ENCODE data around the gene RFPL3. TPM values are rescaled to one million over a fixed set of nuclear protein-coding genes. Genes with fewer than 3 reads are reported as not detected.

RFPL3 gene
- total RNA-seq, 1 donor from 2014 or later: not detected

- H3K27me3 ChIP-seq (ENCODE audit: insufficient read depth, low read length): no peaks in the 10 kb centered on the region
- H4K20me1 ChIP-seq (ENCODE audit: insufficient read depth, low read length): no peaks in the 10 kb centered on the region
- no peak overlapping the region for H3K4me3 ChIP-seq (ENCODE audit: insufficient read depth, low read depth, low read length)
- H3K9ac ChIP-seq (ENCODE audit: low read length): no peak overlapping the region
- TF ChIP-seq EZH2 (IDR thresholded peaks at IDR 0.05; ENCODE audit: insufficient read depth, low read length) (no peak), CTCF (IDR thresholded peaks at IDR 0.05; ENCODE audit: insufficient read depth, low read depth, low read length) (no peak)
- H2AFZ ChIP-seq (ENCODE audit: low read depth, low read length): no peak overlapping the region
- H3K9me3 ChIP-seq (ENCODE audit: insufficient read depth, low read depth, low read length): no peaks in the 10 kb centered on the region
- peaks cover 27% of the 10 kb centered on the region for H3K27me3 Mint-ChIP-seq (ENCODE audit: low read depth, unreplicated experiment)
- DNase-seq (ENCODE audit: low read depth) (peak; percentile 0), FAIRE-seq (no peak)
- H3K4me1 ChIP-seq (ENCODE audit: insufficient read depth, low read length): no peaks in the 10 kb centered on the region
- no peaks in the 10 kb centered on the region for H3K36me3 Mint-ChIP-seq (ENCODE audit: low read depth, unreplicated experiment)
- no peak overlapping the region for H3K4me3 Mint-ChIP-seq (ENCODE audit: unreplicated experiment)
- no peaks in the 10 kb centered on the region for H3K9me3 Mint-ChIP-seq (ENCODE audit: unreplicated experiment)
- no peak overlapping the region for H3K27ac ChIP-seq (ENCODE audit: low read depth, low read length)
- H3K27ac Mint-ChIP-seq (ENCODE audit: unreplicated experiment): no peak overlapping the region
- H3K79me2 ChIP-seq (ENCODE audit: insufficient read depth, low read length): no peaks in the 10 kb centered on the region
- no peak overlapping the region for H3K4me2 ChIP-seq (ENCODE audit: low read length)
- no peaks in the 10 kb centered on the region for H3K4me1 Mint-ChIP-seq (ENCODE audit: low read depth, unreplicated experiment)
- H3K36me3 ChIP-seq (ENCODE audit: insufficient read depth, low read length): no peaks in the 10 kb centered on the region
These were observed 22.9 kb upstream of the RFPL3 start for GRCh38 chr22:32334660-32335365.

GRCh38 chr22:32335471-32335870 is 22.2 kb upstream of the RFPL3 start:
- Histone ChIP-seq H3K27ac (ENCODE audit: low read depth, low read length) (no peak overlapping the region), H3K4me3 (ENCODE audit: insufficient read depth, low read depth, low read length) (no peak overlapping the region), H2AFZ (ENCODE audit: low read depth, low read length) (no peak overlapping the region), H3K27me3 (ENCODE audit: insufficient read depth, low read length) (no peaks in the 10 kb centered on the region), H3K9ac (ENCODE audit: low read length) (no peak overlapping the region), H4K20me1 (ENCODE audit: insufficient read depth, low read length) (no peaks in the 10 kb centered on the region), H3K9me3 (ENCODE audit: insufficient read depth, low read depth, low read length) (no peaks in the 10 kb centered on the region), H3K36me3 (ENCODE audit: insufficient read depth, low read length) (no peaks in the 10 kb centered on the region), H3K4me2 (ENCODE audit: low read length) (no peak overlapping the region), H3K79me2 (ENCODE audit: insufficient read depth, low read length) (no peaks in the 10 kb centered on the region), H3K4me1 (ENCODE audit: insufficient read depth, low read length) (no peaks in the 10 kb centered on the region)
- DNase-seq (ENCODE audit: low read depth): no peak
- Mint-ChIP-seq H3K4me3 (ENCODE audit: unreplicated experiment) (no peak overlapping the region), H3K27me3 (ENCODE audit: low read depth, unreplicated experiment) (peaks cover 34% of the 10 kb centered on the region), H3K27ac (ENCODE audit: unreplicated experiment) (no peak overlapping the region), H3K36me3 (ENCODE audit: low read depth, unreplicated experiment) (no peaks in the 10 kb centered on the region), H3K4me1 (ENCODE audit: low read depth, unreplicated experiment) (no peaks in the 10 kb centered on the region), H3K9me3 (ENCODE audit: unreplicated experiment) (peaks cover 4% of the 10 kb centered on the region)
- no peak for FAIRE-seq
- TF ChIP-seq CTCF (IDR thresholded peaks at IDR 0.05; ENCODE audit: insufficient read depth, low read depth, low read length) (no peak), EZH2 (IDR thresholded peaks at IDR 0.05; ENCODE audit: insufficient read depth, low read length) (no peak)

GRCh38 chr22:32336121-32336603 is 21.5 kb upstream of the RFPL3 start:
- DNase-seq (ENCODE audit: low read depth) (peak; percentile 3), FAIRE-seq (no peak)
- TF ChIP-seq CTCF (IDR thresholded peaks at IDR 0.05; ENCODE audit: insufficient read depth, low read depth, low read length): no peak
- no peak for TF ChIP-seq EZH2 (IDR thresholded peaks at IDR 0.05; ENCODE audit: insufficient read depth, low read length)
- Mint-ChIP-seq H3K9me3 (ENCODE audit: unreplicated experiment) (peaks cover 4% of the 10 kb centered on the region), H3K4me3 (ENCODE audit: unreplicated experiment) (no peak overlapping the region), H3K27me3 (ENCODE audit: low read depth, unreplicated experiment) (peaks cover 40% of the 10 kb centered on the region), H3K27ac (ENCODE audit: unreplicated experiment) (no peak overlapping the region), H3K4me1 (ENCODE audit: low read depth, unreplicated experiment) (no peaks in the 10 kb centered on the region), H3K36me3 (ENCODE audit: low read depth, unreplicated experiment) (no peaks in the 10 kb centered on the region)
- no peaks in the 10 kb centered on the region for H4K20me1 ChIP-seq (ENCODE audit: insufficient read depth, low read length)
- no peaks in the 10 kb centered on the region for H3K27me3 ChIP-seq (ENCODE audit: insufficient read depth, low read length)
- H3K9ac ChIP-seq (ENCODE audit: low read length): no peak overlapping the region
- H3K4me1 ChIP-seq (ENCODE audit: insufficient read depth, low read length): no peaks in the 10 kb centered on the region
- H2AFZ ChIP-seq (ENCODE audit: low read depth, low read length): no peak overlapping the region
- H3K79me2 ChIP-seq (ENCODE audit: insufficient read depth, low read length): no peaks in the 10 kb centered on the region
- no peaks in the 10 kb centered on the region for H3K36me3 ChIP-seq (ENCODE audit: insufficient read depth, low read length)
- H3K9me3 ChIP-seq (ENCODE audit: insufficient read depth, low read depth, low read length): no peaks in the 10 kb centered on the region
- H3K4me2 ChIP-seq (ENCODE audit: low read length): peak overlapping the region; percentile 8
- no peak overlapping the region for H3K27ac ChIP-seq (ENCODE audit: low read depth, low read length)
- no peak overlapping the region for H3K4me3 ChIP-seq (ENCODE audit: insufficient read depth, low read depth, low read length)
